Measurements from ENCODE around the gene FOLR1. TPM values are rescaled to one million over a fixed set of nuclear protein-coding genes. Genes with fewer than 3 reads are reported as not detected.
"Not testable (repeated sequence)": the region's sequence is repeated elsewhere in the genome, so short reads cannot be mapped to it uniquely, and the experiment has no call there.

The FOLR1 gene
- total RNA-seq, 1 donor from 2014 or later: 2.7 TPM

DNA sequence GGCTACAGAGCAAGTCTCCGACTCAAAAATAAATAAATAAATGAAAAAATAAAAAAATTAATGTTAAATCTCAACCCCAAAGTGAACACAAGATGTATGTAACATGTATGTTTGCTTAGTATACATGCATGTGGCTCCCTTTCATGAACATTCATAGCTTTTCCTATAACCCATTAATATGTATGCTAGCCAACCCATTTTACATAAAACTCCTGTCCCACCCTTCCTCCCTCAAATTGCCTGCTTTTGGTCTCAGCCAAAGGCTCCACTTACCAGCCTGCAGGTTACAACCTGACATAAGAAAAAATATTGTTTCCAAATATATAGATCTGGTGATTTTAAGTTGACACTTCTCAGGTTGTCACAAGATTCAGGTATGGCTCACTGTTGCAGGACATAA lies 3.7 kb upstream of the FOLR1 start:
- Mint-ChIP-seq H3K9me3 (peaks cover 4% of the 10 kb centered on the region), H3K4me1 (ENCODE audit: unreplicated experiment) (peaks cover 25% of the 10 kb centered on the region), H3K36me3 (no peaks in the 10 kb centered on the region), H3K27ac (no peak overlapping the region), H3K4me3 (no peak overlapping the region), H3K27me3 (no peaks in the 10 kb centered on the region)
- no peak for DNase-seq (ENCODE audit: extremely low spot score, unreplicated experiment)
- TF ChIP-seq, protein P1, sequence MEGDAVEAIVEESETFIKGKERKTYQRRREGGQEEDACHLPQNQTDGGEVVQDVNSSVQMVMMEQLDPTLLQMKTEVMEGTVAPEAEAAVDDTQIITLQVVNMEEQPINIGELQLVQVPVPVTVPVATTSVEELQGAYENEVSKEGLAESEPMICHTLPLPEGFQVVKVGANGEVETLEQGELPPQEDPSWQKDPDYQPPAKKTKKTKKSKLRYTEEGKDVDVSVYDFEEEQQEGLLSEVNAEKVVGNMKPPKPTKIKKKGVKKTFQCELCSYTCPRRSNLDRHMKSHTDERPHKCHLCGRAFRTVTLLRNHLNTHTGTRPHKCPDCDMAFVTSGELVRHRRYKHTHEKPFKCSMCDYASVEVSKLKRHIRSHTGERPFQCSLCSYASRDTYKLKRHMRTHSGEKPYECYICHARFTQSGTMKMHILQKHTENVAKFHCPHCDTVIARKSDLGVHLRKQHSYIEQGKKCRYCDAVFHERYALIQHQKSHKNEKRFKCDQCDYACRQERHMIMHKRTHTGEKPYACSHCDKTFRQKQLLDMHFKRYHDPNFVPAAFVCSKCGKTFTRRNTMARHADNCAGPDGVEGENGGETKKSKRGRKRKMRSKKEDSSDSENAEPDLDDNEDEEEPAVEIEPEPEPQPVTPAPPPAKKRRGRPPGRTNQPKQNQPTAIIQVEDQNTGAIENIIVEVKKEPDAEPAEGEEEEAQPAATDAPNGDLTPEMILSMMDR (conservative IDR thresholded peaks at IDR 0.05): no peak

DNA sequence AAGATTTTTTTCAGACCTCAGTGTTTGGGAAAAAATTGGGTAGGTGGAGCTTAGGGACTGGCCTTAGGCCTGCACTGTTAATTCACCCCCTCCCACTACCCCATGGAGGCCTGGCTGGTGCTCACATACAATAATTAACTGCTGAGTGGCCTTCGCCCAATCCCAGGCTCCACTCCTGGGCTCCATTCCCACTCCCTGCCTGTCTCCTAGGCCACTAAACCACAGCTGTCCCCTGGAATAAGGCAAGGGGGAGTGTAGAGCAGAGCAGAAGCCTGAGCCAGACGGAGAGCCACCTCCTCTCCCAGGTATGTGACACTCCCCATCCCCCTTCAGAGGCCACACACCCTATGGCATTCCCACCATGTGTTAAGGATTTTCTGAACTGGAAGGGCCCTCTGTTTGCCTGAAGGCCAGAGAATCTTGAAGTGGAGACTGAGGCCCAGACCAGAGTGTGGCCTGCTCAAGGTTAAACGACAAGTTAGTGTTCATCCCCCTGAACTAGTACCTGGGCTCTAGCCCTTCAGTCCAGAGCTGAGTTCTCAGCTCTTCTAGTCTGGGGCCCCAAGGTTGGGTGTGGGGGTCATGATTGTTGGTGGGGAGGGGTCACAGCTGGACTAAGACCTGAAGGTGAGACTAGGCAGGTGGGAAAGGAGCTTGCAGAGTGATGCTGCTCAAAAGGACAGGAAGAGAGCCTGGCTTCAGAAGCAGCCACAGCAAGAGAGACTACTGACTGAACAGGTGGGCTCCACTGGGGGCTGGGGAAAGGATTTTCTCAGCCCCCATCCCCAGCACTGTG lies 2.3 kb upstream of the FOLR1 start:
- H3K4me1 Mint-ChIP-seq (ENCODE audit: unreplicated experiment): peaks cover 20% of the 10 kb centered on the region
- DNase-seq (ENCODE audit: extremely low spot score, unreplicated experiment): no peak
- H3K27me3 Mint-ChIP-seq: no peaks in the 10 kb centered on the region
- no peaks in the 10 kb centered on the region for H3K36me3 Mint-ChIP-seq
- no peak overlapping the region for H3K4me3 Mint-ChIP-seq
- H3K9me3 Mint-ChIP-seq: no peaks in the 10 kb centered on the region
- TF ChIP-seq, protein P1 (conservative IDR thresholded peaks at IDR 0.05): no peak
- H3K27ac Mint-ChIP-seq: peak overlapping the region; percentile 86

DNA sequence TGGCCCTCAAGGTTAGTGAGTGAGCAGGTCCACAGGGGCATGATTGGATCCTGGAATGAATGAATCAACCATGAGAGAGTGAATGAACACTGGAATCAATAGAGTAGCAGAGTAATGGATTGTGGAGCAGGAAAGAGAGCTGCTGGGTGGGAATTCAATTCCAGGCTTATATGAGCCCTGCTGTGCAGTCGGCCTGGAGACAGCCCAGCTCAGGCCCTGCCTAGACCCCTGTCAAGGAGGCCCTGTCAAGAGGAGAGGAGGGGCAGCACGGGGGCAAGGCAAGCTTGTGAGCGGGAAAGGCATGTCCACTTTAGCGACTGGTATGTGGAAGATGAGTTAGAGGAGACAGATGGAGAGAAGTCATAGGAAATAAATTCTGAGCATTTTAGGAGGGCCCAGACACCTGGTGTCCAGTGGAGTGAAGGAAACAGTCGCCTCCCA lies 1.3 kb upstream of the FOLR1 start:
- TF ChIP-seq, protein P1 (conservative IDR thresholded peaks at IDR 0.05): no peak
- H3K4me1 Mint-ChIP-seq (ENCODE audit: unreplicated experiment): peaks cover 20% of the 10 kb centered on the region
- no peaks in the 10 kb centered on the region for H3K36me3 Mint-ChIP-seq
- no peaks in the 10 kb centered on the region for H3K27me3 Mint-ChIP-seq
- DNase-seq (ENCODE audit: extremely low spot score, unreplicated experiment): no peak
- peak overlapping the region; percentile 8 for H3K27ac Mint-ChIP-seq
- no peak overlapping the region for H3K4me3 Mint-ChIP-seq
- no peaks in the 10 kb centered on the region for H3K9me3 Mint-ChIP-seq

DNA sequence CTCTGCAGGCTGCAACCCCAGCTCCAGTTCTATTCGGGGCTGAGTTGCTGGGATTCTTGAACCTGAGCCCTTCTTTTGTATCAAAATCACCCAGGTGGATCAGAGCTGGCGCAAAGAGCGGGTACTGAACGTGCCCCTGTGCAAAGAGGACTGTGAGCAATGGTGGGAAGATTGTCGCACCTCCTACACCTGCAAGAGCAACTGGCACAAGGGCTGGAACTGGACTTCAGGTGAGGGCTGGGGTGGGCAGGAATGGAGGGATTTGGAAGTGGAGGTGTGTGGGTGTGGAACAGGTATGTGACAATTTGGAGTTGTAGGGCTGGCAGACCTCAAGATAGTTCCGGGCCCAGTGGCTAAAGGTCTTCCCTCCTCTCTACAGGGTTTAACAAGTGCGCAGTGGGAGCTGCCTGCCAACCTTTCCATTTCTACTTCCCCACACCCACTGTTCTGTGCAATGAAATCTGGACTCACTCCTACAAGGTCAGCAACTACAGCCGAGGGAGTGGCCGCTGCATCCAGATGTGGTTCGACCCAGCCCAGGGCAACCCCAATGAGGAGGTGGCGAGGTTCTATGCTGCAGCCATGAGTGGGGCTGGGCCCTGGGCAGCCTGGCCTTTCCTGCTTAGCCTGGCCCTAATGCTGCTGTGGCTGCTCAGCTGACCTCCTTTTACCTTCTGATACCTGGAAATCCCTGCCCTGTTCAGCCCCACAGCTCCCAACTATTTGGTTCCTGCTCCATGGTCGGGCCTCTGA lies 3.8 kb downstream of the FOLR1 start:
- H3K4me3 Mint-ChIP-seq: no peak overlapping the region
- DNase-seq (ENCODE audit: extremely low spot score, unreplicated experiment): no peak
- no peaks in the 10 kb centered on the region for H3K27me3 Mint-ChIP-seq
- H3K4me1 Mint-ChIP-seq (ENCODE audit: unreplicated experiment): peaks cover 16% of the 10 kb centered on the region
- peak overlapping the region; percentile 66 for H3K27ac Mint-ChIP-seq
- no peaks in the 10 kb centered on the region for H3K9me3 Mint-ChIP-seq
- no peaks in the 10 kb centered on the region for H3K36me3 Mint-ChIP-seq
- TF ChIP-seq, protein P1 (conservative IDR thresholded peaks at IDR 0.05): no peak

DNA sequence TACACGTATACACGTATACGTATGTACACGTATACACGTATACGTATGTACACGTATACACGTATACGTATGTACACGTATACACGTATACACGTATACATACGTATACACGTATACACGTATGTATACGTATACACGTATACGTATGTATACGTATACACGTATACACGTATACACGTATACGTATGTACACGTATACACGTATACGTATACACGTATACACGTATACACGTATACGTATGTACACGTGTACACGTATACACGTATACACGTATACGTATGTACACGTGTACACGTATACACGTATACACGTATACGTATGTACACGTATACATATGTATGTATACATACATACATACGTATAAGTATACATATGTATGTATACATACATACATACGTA lies 9.5 kb downstream of the FOLR1 start:
- not testable (repeated sequence) for H3K4me1 Mint-ChIP-seq (ENCODE audit: unreplicated experiment); H3K4me3 Mint-ChIP-seq; H3K9me3 Mint-ChIP-seq; DNase-seq (ENCODE audit: extremely low spot score, unreplicated experiment); H3K27me3 Mint-ChIP-seq; H3K27ac Mint-ChIP-seq; H3K36me3 Mint-ChIP-seq

DNA sequence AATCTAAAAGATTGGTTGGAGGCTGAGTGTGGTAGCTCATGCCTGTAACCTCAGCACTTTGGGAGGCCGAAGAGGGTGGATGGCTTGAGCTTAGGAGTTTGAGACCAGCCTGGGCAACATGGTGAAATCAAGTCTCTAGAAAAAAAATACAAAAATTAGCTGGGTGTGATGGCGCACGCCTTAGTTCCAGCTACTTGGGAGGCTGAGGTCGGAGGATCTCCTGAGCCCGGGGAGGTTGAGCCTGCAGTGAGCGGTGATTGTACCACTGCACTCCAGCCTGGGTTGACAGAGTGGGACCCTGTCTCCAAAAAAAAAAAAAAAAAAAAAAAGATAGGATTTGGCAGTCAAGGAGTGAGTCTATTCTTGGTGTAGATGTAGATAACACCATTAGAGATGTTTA lies 10.6 kb downstream of the FOLR1 start:
- no peak overlapping the region for H3K27ac Mint-ChIP-seq
- no peaks in the 10 kb centered on the region for H3K4me1 Mint-ChIP-seq (ENCODE audit: unreplicated experiment)
- H3K9me3 Mint-ChIP-seq: no peaks in the 10 kb centered on the region
- no peaks in the 10 kb centered on the region for H3K27me3 Mint-ChIP-seq
- no peak for DNase-seq (ENCODE audit: extremely low spot score, unreplicated experiment)
- TF ChIP-seq, protein P1 (conservative IDR thresholded peaks at IDR 0.05): no peak
- H3K36me3 Mint-ChIP-seq: no peaks in the 10 kb centered on the region
- H3K4me3 Mint-ChIP-seq: no peak overlapping the region

Data from type B pancreatic cell (in vitro differentiated cells).